Karpas-422 (cell line): Measurements from ENCODE around the gene CKAP2. TPM values are rescaled to one million over a fixed set of nuclear protein-coding genes. Genes with fewer than 3 reads are reported as not detected.
"Not testable (repeated sequence)": the region's sequence is repeated elsewhere in the genome, so short reads cannot be mapped to it uniquely, and the experiment has no call there.

Source experiments
- DNase-seq: peaks from one replicate; pipeline ENCODE4 v3.0.0-alpha.2; 2015
- H2AFZ ChIP-seq: fragments of 200-600 bp; sonication (generic); 2 replicates; pipeline ENCODE4 v1.6.1; 2014; ENCODE audit warnings: antibody characterized with exemption, low read length, mixed read lengths
- H3K27ac ChIP-seq: fragments of 200-600 bp; sonication (generic); 2 replicates; pipeline ENCODE4 v1.5.1; 2014; ENCODE audit warnings: mild to moderate bottlenecking, low read length, moderate library complexity
- H3K27me3 ChIP-seq: fragments of 200-600 bp; sonication (generic); 2 replicates; pipeline ENCODE4 v1.6.1; 2014; ENCODE audit warnings: low read length, mixed read lengths
- H3K36me3 ChIP-seq: fragments of 200-600 bp; sonication (generic); 2 replicates; pipeline ENCODE4 v1.6.1; 2014; ENCODE audit warnings: low read length, mixed read lengths; ENCODE audit not compliant: insufficient read depth
- H3K4me1 ChIP-seq: fragments of 200-600 bp; sonication (generic); 2 replicates; pipeline ENCODE4 v1.6.1; 2014; ENCODE audit warnings: mild to moderate bottlenecking, low read length, mixed read lengths
- H3K4me2 ChIP-seq: fragments of 200-600 bp; sonication (generic); 2 replicates; pipeline ENCODE4 v1.6.1; 2014; ENCODE audit warnings: low read length, low read depth, mild to moderate bottlenecking; ENCODE audit not compliant: poor library complexity, severe bottlenecking
- H3K4me3 ChIP-seq: fragments of 200-600 bp; sonication (generic); 2 replicates; pipeline ENCODE4 v1.5.1; 2014; ENCODE audit warnings: mild to moderate bottlenecking, antibody characterized with exemption, low read length, mixed read lengths
- H3K79me2 ChIP-seq: fragments of 200-600 bp; sonication (generic); 2 replicates; pipeline ENCODE4 v1.6.1; 2014; ENCODE audit warnings: mild to moderate bottlenecking, low read length, mixed read lengths
- H3K9ac ChIP-seq: fragments of 200-600 bp; sonication (generic); 2 replicates; pipeline ENCODE4 v1.6.0; 2014; ENCODE audit warnings: low read length
- H3K9me2 ChIP-seq: fragments of 200-600 bp; sonication (generic), shearing (Covaris generic); replicated peaks from 2 replicates; pipeline ENCODE4 v1.6.0; 2014; ENCODE audit warnings: mild to moderate bottlenecking, low read length, moderate library complexity; ENCODE audit not compliant: insufficient read depth
- H3K9me3 ChIP-seq: fragments of 300-700, 200-600 bp; sonication (generic); 2 replicates; pipeline ENCODE4 v1.6.1; 2014; ENCODE audit warnings: low read length, mixed read lengths
- H4K20me1 ChIP-seq: fragments of 200-600 bp; sonication (generic); 2 replicates; pipeline ENCODE4 v1.6.1; 2014; ENCODE audit warnings: mild to moderate bottlenecking, antibody characterized with exemption, low read length, low read depth; ENCODE audit not compliant: insufficient read depth
- total RNA-seq: library from RNA; depleted of rRNA; stranded (reverse); fragments of >200 nt; shearing (Covaris generic); gene quantifications from 2 replicates; pipeline ENCODE4 v1.2.3, GENCODE V29; 2014; ENCODE audit warnings: low replicate concordance

CKAP2 gene
- total RNA-seq, 1 experiment from 2014 or later: 46.2 TPM

DNA sequence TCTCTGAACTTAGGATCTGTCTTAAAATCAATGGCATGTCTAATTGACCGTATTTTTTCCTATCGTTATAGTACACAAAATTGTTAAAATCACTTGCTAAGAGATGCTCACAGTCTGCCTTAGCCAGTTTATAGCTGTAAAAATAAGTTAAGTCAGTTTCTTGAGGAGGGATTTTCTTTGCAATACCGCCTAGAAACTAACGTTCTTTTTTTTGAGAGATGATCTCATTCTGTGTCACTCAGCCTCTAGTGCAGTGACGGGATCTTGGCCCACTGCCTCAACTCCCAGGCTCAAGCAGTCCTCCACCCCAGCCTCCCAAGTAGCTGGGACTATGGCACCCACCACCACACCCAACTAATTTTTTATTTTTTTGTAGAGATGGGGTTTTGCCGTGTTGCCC is 4.4 kb downstream of the CKAP2 start:
- 0 out of 2 replicates have a peak, but pooled peaks cover 4% of the 10 kb centered on the region for H4K20me1 ChIP-seq
- H3K79me2 ChIP-seq: peaks cover 87% of the 10 kb centered on the region
- no peak overlapping the region for H3K4me2 ChIP-seq
- H3K36me3 ChIP-seq: peaks cover 58% of the 10 kb centered on the region
- DNase-seq: no peak
- no peaks in the 10 kb centered on the region for H3K9me2 ChIP-seq
- no peak overlapping the region for H2AFZ ChIP-seq
- H3K9ac ChIP-seq: no peak overlapping the region
- no peaks in the 10 kb centered on the region for H3K9me3 ChIP-seq
- H3K27me3 ChIP-seq: no peaks in the 10 kb centered on the region
- H3K4me3 ChIP-seq: no peak overlapping the region
- H3K27ac ChIP-seq: no peak overlapping the region
- peaks cover 24% of the 10 kb centered on the region for H3K4me1 ChIP-seq

DNA sequence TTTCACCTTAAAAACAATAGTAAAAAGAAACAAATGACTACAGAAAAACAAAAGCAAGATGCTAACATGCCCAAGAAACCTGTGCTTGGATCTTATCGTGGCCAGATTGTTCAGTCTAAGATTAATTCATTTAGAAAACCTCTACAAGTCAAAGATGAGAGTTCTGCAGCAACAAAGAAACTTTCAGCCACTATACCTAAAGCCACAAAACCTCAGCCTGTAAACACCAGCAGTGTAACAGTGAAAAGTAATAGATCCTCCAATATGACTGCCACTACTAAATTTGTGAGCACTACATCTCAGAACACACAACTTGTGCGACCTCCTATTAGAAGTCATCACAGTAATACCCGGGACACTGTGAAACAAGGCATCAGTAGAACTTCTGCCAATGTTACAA is 6.0 kb downstream of the CKAP2 start:
- H4K20me1 ChIP-seq: peaks cover 4% of the 10 kb centered on the region; the same call in 1 of the 2 replicates
- peaks cover 19% of the 10 kb centered on the region for H3K4me1 ChIP-seq
- H3K9me3 ChIP-seq: no peaks in the 10 kb centered on the region
- no peak overlapping the region for H3K9ac ChIP-seq
- H3K9me2 ChIP-seq: no peaks in the 10 kb centered on the region
- no peak overlapping the region for H3K27ac ChIP-seq
- H3K79me2 ChIP-seq: peaks cover 92% of the 10 kb centered on the region
- H3K36me3 ChIP-seq: peaks cover 73% of the 10 kb centered on the region
- no peak overlapping the region for H3K4me2 ChIP-seq
- DNase-seq: no peak
- no peak overlapping the region for H2AFZ ChIP-seq
- H3K27me3 ChIP-seq: no peaks in the 10 kb centered on the region
- no peak overlapping the region for H3K4me3 ChIP-seq

DNA sequence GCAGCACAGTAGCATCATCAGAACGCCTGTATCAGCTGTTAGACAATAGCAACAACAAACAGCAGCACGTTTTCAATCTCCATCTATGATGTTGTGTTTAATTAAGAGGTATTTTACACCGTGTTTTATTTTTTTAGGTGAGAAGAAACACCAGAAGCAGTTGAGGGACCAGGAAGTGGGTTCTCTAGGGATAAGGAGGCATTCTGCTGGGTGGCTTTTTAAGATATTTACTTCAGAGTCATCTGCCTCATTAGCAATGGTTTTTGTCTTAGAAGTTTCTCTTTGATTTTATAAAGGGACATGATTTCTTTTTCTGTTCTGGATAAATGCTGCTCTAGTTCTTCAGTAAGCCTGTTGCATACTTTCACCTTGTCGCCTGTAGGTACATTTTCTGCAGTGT is 8.2 kb downstream of the CKAP2 start:
- DNase-seq: no peak
- peaks cover 67% of the 10 kb centered on the region for H3K36me3 ChIP-seq
- no peaks in the 10 kb centered on the region for H3K27me3 ChIP-seq
- peaks cover 10% of the 10 kb centered on the region; the same call in 1 of the 2 replicates for H4K20me1 ChIP-seq
- peaks cover 4% of the 10 kb centered on the region; the same call in 1 of the 2 replicates for H3K4me1 ChIP-seq
- H3K27ac ChIP-seq: no peak overlapping the region
- no peak overlapping the region for H3K4me3 ChIP-seq
- no peaks in the 10 kb centered on the region for H3K9me3 ChIP-seq
- peaks cover 84% of the 10 kb centered on the region for H3K79me2 ChIP-seq
- H2AFZ ChIP-seq: no peak overlapping the region
- no peak overlapping the region for H3K4me2 ChIP-seq
- no peak overlapping the region for H3K9ac ChIP-seq
- H3K9me2 ChIP-seq: no peaks in the 10 kb centered on the region

DNA sequence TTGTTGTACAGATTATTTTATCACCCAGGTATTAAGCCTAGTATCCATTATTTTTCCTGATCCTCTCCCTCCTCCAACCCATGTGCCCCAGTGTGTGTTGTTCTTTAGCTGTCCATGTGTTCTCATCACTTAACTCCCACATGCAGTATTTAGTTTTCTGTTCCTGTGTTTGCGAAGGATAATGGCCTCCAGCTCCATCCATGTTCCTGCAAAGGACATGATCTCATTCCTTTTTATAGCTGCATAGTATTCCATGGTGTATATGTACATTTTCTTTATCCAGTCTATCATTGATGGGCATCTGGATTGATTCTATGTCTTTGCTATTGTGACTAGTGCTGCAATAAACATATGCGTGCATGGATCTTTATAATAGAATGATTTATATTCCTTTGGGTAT is 13.2 kb downstream of the CKAP2 start:
- peaks cover 38% of the 10 kb centered on the region for H3K79me2 ChIP-seq

DNA sequence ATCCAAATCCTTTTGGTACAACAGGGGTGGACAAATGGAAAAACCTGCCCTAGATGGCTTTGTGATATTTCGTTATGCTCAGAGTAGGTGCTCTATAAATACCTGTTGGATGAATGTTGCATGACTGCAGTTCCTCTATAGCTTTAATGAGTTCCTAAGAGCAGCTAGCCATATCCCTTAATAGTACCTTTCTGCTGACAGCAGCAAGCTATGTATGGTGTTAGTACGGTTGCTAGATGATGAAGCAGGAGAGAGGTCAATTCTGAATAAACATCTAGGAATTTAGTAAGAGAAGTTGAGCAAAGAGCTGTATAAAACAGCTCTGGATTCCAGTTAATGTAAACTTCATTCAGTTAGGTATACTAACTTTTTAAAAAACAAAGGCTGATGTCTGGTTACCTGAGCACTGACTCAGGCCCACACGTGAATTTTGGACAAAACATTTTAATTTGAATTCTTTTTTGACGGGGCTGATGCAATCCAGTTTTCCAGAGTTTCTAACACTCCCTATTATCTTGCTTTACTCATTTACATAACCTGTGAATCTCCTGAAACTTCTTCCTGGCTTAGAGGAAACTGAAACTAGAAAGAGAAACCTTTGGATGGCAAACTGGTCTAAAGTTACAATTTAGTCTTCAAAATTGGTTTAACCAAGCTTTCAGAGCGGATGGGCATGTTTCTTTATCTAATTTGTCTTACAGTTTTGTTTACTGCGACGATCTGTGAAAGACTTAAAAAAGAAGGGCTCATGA is 25.6 kb downstream of the CKAP2 start:
- not testable (repeated sequence) for H3K9ac ChIP-seq, H3K79me2 ChIP-seq, DNase-seq, H3K4me1 ChIP-seq, H3K4me2 ChIP-seq, H3K27me3 ChIP-seq, H3K9me3 ChIP-seq, H4K20me1 ChIP-seq, H3K27ac ChIP-seq, H2AFZ ChIP-seq, H3K36me3 ChIP-seq, H3K9me2 ChIP-seq, H3K4me3 ChIP-seq

More for the DNA sequence above, 13.2 kb downstream of the CKAP2 start:
- not testable (repeated sequence) for H3K4me1 ChIP-seq, DNase-seq, H3K27me3 ChIP-seq, H3K4me3 ChIP-seq, H2AFZ ChIP-seq, H3K4me2 ChIP-seq, H3K27ac ChIP-seq, H3K9me3 ChIP-seq, H3K9me2 ChIP-seq, H4K20me1 ChIP-seq, H3K9ac ChIP-seq
- H3K36me3 ChIP-seq: peaks cover 61% of the 10 kb centered on the region

DNA sequence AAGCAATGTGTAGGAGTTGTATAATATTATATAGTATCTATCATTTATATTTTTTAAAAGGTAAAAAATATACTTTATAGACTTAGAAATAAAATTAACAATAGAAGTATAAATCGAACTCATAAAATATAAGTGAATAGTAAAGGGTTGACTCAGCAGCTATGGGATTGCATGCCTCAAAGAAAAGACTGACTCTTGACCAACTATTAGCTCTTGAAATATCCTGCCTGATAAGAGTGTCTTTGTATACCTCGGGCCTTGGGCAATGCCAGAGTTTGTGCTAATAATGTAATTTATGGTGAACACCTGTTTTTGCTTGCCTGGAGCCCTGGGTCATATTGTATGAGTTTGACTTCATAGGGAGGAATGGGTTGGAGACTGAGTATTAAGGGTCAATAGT is 31.8 kb downstream of the CKAP2 start:
- not testable (repeated sequence) for H3K27ac ChIP-seq, H3K9me3 ChIP-seq, H4K20me1 ChIP-seq, H3K9me2 ChIP-seq, DNase-seq, H3K9ac ChIP-seq, H3K36me3 ChIP-seq, H2AFZ ChIP-seq, H3K4me3 ChIP-seq, H3K4me1 ChIP-seq, H3K27me3 ChIP-seq, H3K79me2 ChIP-seq, H3K4me2 ChIP-seq

DNA sequence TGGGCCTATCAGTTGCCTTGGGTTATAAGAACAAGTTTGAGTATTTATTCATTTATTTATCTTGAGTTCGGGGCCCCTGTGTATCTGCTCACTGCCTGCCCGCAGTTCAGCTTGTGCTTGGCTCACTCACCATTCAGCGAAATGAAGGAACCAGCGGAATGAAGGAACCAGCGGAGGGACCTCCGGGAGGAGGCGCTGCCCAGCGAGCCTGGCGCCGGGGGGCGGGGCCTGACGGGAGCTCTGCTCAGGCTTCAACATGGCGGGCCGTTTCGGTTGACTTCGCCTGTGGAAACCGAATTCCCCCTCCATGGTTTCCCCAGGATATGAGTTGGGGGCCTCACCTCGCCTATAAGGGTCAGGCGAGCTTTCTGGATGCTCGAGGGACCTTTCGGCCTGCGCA is 33.5 kb downstream of the CKAP2 start:
- H3K27me3 ChIP-seq, H3K27ac ChIP-seq, H3K4me1 ChIP-seq, H3K4me3 ChIP-seq, H4K20me1 ChIP-seq, H3K9me3 ChIP-seq, DNase-seq, H3K9me2 ChIP-seq, H3K79me2 ChIP-seq, H3K9ac ChIP-seq, H3K36me3 ChIP-seq, H3K4me2 ChIP-seq, H2AFZ ChIP-seq: not testable (repeated sequence)

DNA sequence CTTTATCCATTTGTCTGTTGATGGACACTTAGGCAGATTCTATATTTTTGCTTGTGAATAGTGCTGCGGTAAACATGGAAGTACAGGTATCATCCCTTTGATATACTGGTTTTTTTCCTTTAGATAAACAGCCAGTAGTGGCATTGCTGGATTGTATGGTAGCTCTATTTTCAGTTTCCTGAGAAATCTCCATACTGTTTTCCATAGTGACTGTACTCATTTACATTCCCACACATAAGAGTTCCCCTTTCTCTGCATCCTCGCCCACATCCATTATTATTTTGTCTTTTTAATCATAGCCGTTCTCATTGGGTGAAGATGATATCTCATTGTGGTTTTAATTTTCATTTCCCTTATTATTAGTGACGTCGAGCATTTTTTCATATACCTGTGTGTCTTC is 35.7 kb downstream of the CKAP2 start:
- not testable (repeated sequence) for H3K9me2 ChIP-seq, H3K4me1 ChIP-seq, H2AFZ ChIP-seq, H3K27me3 ChIP-seq, H3K4me2 ChIP-seq, H3K9me3 ChIP-seq, DNase-seq, H3K36me3 ChIP-seq, H3K79me2 ChIP-seq, H3K4me3 ChIP-seq, H3K27ac ChIP-seq, H4K20me1 ChIP-seq, H3K9ac ChIP-seq
